NCI-H345 treated with DMSO at 0.1 percent for 48 hours (cell line): ENCODE data around the gene MTPN.

Experiments
- DNase-seq: peaks from one replicate; lab custom pipeline; 2025; ENCODE audit not compliant: unreplicated experiment; lab: John Stamatoyannopoulos, UW

The MTPN gene

DNA sequence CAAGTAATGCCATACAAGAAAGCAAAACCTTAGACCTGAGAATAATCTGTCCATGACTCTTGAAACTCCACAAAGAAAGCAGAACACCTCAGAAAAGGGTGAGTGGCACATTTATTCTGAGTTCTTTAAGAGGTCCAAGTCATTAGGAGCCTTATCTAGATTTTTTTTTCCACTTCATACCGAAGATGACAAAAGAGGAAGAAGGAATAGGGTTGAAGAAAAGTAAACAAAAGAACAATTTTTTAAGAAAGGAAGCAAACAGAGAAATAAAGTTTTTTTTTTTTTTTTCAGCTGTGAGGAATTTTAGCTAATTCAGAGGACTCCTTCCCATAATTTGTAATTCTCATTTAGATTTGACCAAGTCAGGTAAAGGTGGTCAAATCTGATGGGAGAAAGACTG lies 13.1 kb upstream of the MTPN start:
- no peak for DNase-seq

DNA sequence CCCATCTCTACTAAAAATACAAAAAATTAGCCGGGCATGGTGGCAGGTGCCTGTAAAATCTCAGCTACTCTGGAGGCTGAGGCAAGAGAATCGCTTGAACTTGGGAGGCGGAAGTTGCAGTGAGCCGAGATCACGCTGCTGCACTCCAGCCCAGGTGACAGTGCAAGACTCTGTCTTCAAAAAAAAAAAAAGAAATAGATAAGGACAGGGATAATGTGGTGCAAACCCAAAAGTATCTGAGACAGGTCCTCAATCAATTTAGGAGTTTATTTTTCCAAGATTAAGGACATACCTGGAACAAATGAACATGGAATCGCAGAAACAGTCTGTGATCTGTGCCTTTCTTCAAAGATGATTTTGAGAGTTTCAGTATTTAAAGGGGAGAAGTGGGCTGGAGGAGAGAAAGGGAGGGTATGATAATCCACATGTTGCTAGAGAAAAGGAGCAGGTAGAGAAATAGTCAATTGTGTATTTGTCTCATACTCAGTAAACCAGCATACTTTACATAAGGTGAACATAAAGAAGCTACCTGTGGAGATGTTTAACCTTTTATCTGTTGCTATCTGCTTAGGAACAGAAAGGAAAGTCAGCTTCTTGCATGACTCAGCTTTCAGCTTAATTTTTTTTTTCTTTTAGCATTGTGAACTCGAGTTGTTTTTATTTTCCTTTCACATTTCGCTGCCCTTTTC lies 4.9 kb upstream of the MTPN start:
- DNase-seq = no peak

DNA sequence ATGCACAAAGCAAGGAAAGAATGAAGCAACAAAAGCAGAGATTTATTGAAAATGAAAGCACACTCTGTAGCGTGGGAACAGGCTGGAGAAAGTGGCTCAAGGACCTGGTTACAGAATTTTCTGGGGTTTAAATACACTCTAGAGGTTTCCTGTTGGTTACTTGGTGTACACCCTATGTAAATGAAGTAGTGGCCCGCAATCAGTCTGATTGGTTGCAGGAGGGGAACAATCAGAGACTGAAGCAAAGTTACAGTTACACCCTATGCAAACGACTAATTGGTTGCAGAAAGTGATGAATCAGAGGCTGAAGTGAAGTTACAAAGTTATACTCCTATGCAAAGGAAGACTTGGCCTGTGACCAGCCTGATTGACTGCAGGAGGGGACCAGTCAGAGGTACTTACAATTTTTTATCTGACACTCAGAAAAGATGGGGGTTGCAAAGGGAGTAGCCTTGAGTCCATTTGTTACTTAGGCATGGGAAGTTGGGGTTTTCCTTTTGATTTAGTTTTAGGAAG lies 3.6 kb upstream of the MTPN start:
- no peak for DNase-seq

DNA sequence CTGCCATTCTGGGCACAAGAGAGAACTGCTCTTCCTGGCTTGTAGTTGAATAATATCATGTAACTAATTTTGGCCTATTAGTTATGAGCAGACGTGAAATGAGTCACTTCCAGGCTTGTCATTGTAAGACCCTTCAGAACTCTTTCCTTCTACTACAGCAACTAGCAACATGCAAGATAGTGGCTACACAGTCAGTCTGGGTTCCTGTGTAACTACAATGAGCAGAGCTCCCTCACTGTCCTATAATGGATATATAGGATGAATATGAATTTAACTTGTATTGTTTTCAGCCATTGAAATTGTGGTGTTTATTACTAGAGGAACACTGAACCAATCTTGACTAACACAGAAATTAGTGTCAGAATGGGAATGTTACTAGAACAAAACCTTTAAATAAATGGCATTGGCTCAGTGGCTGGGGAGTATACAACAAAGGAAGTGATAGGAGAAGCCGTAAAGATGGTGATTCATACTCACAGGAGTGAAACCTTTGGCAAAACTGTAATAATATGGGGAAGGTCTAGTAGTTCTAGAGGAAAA lies 2.9 kb upstream of the MTPN start:
- no peak for DNase-seq

DNA sequence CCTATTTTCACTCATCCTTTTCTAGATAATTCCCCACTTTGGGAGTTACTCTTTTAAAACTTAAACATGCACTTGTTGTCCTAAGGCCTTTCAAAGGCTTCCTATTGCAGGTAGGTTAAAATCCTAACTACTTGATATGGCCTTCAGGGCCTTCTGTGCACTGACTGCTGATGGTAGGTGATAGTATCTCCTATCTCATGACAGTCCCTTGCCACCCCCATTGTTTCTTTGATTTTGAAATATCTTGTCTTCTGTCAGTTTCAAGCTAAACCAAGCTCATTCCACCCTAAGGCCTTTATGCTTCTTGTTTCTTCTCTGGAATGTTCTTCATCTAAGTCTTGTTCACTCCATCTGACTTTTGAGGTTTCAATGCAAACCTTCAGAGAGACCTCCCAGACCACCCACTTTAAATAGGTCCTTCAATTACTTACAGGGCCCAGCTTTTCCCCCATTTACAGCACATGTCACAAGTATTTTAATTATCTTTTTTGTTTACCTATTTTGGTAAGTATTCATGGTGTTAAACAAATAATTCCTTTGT lies 2.4 kb upstream of the MTPN start:
- DNase-seq = no peak

DNA sequence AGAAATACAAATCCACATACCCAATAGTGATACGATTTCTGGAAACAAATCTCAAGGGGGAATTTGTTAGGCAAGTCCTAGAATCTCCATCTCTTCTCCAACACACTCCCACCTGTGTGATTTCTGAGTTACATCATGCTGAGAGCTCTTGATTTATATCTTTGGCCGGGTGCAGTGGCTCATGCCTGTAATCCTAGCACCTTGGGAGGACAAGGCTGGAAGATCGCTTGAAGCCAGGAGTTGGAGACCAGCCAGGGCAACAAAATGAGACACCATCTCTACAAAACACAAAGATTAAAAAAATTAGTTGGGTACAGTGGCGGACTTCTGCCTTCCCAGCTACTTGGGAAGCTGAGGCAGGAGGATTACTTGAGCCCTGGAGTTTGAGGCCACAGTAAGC lies 1.5 kb upstream of the MTPN start:
- no peak for DNase-seq

DNA sequence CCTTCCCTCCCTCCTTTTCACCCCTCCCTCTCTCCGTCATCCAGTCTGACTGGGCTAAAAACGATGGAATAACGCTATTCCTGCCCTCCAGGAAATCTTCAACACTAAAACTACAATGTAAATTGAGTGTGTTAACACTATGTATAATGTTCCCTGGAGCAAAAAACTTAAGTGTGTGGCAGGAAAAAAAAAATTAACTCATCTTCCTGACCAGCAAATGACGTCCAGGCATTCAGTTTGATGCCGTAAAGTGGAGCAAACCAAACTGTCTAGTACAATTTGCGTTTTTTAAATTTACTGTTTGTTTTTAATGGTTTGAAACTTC lies 545 bp upstream of the MTPN start:
- no peak for DNase-seq

DNA sequence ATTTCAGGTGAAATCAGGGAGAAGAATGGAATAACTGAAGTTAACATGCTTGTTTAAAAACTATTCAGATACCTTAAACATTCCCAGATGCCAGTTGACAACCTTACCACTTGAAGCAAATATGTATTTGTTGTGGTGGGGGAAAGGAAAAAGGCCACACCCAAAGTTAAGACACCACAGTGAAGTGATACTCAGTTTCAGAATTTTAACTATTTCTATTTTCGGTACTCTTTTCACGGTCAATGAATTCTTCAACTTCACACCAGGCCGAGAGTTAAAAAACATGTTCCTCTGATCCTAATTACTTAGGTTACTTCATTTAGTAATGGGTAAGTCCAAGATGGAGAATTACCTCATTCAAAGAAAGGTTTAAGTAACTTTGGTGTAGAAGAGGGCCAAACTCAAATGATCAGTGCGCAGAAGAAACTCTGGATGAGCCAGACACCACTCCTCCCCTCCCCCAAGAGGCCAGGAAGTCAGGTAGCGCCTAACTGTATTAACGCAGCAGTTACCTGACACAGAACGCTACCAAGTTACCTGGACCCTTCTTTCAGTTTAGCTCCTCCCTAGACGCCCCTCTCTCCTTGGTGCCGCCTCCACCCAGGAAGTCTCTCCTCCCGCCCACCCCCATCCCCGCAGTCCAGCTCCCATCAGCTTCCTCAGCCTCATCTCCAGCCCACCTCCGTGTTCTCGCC lies 700 bp downstream of the MTPN start:
- DNase-seq = no peak

DNA sequence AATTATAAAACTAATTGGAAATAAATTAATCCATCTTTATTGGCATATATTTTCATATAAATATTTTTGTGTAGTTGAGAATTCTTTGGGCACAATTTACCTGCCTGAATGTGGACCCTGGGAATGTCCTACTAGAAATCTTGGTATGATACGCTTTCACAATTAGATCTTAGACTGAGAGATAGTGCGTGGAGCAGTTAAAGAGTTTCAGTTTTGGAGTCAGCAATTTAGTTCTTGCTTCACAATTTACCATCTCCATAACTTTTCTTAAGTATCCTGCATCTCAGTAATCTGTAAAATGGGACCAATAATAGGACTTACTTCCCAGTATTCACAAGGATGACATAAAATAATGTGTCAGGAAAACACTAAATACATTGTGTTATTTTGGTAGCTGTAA lies 2.0 kb downstream of the MTPN start:
- DNase-seq = no peak

DNA sequence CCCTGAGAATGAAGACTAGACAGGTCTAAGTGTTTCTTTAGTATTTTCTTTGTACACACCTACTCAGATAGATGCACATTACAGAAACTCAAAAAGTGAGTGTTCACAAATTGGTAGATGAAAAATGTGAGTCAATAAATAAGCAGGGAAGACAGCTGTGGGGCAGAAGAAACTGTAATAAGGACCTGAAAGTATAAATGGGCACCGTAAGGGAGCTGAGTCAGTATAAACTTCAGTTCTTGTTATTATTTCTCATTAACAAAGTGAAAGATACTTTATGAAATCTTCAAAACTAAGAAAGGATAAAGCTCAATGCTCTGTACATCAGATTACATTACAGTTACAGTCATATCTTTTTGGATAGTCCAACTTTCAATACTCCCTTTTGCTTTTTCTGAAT lies 2.5 kb downstream of the MTPN start:
- DNase-seq = no peak

DNA sequence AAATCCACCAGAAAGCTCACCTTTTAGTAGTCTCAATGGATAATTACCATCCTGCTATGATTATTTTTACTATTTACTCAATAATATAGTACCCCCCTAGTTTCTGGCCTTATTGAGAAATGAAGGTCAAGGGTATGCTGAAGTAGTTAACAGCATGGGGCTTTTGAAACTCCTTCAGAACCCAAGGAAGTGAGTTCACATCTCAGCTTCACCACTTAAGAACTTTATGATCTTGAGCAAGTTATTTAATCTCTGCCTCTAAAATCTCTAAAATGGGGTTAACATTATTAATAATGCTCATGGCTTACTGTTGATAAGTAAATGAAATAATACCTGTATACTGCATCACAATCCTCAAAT lies 5.8 kb downstream of the MTPN start:
- no peak for DNase-seq

DNA sequence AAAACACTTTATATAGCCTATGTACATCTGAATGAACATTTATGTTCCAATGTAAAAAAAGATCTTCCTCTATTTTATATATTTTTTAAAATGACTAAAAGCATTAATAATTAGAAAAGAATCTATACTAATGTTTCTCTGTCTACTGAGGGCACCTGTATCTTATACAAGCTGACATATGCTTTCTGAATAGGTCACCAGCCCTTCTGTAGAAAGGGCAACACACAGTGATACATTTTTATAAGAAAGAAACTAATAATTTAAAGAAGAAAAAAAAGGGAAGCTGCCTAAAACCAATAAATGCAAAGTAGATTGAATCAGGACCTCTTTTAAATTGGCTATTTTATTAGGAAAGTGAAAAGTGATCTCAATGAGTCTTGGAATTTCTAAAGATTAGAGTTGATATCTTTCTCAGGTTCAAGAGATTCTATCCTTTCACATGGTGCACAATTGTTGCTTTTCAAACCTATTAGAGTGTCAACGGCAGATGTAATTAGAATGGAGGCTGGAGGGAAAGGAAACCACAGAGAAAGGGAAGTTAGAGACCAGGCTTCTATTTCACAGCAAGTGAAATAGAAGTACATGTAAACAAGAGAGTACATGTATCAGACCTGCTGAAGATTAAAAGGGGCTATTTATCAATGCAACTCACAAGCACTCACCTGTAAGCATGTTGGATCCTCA lies 6.3 kb downstream of the MTPN start:
- DNase-seq = no peak

DNA sequence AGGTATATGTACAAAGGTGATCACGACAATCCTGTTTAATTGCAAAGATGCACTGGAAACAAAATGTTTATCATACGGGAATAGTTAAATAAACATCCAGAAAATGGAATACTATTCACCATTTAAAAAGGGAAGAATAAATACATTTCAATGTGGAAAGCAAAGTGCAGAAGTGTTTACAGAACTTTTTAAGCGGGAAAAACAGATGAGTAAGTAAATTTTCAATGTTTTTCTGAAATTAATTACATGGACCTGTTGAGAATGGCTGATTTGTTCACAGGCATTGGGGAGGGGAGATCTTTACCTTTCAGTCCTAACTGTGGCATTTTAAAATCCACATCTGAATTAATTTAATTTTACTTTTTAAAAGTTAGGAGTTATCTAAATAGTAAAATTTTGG lies 7.1 kb downstream of the MTPN start:
- DNase-seq = no peak

DNA sequence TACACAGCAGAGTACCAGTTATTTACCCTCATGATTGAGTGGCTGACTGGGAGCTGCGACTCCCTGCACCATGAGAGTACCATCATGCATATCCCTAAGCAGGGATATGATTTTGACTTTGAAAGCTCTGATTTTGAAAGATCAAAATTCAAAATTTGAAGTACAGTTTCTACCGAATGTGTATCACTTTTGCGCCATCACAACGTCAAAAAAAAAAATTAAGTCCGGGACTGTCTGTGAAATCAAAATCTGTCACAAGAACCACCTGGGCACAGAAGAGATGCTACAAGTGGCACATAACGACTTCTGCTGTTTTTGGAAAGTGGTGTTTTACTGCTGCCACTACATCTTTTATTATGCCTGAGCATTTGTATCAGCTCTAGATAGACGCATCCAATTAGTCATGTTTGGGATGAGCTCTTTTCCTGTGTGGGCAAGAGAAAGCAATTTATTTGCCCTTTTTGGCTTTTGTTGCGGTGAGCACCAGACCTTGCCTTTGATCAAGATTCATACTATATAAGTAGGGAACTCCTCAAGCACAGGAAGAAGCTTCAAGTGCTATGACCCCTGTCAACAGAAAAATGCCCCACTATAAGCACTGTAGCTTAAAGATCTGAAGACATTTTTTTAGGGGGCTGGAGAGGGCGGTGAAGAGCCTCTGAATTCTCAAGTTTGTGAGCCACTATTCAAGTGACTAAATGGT lies 10.7 kb downstream of the MTPN start:
- no peak for DNase-seq

DNA sequence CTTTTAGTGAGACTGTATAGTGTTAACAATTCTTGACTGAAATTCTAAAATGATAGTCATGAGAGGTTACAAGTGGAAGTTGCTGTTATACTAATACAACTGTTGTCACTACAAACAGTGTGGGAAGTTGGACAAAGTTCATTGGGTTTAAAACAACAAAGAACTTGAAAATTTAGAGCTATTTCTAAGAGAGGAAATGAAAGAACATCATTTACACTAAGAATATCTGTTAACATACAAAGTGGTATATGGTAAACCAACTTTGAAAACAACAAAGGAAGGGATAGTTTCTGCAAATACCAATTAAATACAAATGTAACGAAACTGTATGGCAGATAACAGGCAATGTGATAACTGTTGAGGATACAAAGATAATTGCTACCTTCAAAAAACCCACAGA lies 11.6 kb downstream of the MTPN start:
- DNase-seq = no peak

DNA sequence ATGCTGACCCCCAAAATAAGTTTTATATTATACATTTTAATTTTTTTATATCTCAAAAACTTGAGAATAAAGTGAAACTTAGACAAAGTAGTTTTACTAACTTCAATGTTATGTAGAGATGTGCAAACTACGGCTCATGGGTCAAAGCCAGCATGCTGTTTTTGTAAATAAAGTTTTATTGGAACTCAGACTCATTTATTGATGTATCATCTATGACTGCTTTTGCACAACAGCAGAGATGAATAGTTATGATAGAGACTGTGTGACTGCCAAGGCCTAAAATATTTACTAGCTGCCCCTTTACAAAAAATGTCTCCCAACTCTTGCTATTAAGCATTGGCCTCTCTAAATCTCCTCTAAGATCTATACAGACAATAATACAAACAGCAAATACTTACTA lies 12.4 kb downstream of the MTPN start:
- DNase-seq = no peak

DNA sequence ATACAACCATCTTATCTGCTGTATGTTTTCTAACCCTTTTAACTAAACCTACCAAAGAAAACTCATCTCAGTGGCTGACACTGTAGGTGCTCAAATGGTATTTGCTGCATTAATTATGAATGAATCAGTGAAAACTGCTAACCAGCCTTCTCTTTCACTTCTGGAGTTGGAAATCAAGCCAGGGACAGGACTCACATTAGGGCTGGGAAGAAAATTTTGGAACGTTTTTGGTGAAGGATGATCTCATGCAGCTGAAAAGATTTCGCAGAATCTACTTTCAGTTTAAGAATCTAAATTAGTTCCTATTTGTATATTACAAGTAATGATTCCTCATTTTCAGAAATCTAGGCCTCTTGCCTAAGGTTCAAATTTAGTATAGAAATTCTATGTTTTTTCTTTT lies 12.9 kb downstream of the MTPN start:
- DNase-seq = no peak

DNA sequence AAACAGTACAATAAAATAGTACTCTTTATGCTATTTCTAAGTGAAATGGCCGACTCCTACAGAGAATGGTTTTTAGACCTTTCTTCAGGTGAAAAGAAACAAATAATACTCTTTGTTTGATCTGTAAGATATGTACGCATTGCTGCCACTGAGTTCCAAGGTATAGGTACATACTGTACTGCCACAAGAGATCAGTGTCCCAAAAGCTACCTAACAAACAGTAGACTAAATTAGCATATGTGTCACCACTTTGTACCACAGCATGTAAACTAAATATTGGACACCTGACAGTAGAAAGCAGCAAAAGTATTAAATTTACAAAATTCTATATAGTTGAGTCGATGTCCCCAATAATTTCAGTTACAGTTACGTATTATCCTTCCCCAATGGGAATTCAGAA lies 14.4 kb downstream of the MTPN start:
- DNase-seq = no peak

DNA sequence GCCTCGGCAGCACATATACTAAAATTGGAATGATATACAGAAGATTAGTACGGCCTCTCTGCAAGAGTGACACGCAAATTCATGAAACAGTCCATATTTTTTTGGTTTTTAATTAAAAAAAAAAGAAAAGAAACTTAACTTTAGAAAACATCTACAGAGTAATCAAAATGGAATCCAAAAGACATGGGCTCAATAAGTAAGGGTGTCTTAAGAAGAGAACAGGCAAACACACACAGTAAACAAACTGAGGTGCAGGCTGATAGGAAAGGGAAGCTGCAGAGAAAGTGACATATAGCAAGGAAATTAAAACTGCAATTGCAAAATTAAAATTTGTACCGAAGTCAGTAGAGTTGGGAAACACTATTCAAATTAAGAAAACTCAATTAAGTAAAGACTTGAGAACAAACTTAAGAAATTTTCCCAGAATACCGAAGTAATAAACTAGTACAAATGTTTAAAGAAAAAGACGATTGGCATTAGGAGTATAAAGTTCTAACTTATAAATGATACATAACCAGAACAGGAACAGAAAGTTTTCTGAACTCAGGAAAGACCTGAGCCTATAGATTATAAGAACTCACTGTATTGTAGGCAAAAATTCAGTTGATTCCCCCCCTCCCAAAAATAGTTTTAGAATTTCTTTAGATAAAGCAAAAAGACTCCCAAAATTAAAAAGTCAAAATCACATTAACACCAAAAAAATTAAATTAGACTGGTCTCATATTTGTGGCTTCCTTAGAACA lies 16.3 kb downstream of the MTPN start:
- DNase-seq = no peak

DNA sequence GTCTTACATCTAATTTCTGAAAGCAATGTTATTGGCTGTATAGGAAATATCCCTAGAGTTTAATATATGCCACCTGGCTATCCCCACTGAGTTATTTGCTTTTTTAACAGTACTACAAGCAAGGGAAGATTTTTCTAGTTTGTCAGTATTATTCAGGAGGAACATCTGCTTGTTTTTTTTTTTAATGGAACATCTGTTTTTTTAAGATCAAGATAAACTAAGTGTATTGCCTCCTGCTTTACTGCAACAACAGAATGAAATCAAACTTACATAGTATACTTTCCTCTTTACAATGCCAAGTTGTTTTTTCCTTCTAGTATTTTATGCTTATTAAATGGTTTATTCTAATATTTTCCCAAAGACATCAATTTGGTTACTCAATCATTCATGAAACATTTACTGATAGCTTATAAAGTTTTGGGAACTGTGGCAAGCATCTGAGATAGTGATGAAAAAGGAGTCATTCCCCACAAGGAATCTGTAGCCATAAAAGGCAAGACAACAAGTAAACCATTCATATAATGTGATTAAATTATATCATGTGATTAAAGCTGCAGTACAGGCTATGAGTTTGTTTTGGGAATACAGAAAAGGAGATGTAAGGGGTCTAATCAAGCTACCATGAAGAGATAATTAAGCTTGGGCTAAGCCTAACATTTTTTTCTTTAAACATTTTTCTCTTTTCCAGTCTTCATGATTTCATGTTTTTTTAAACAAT lies 17.4 kb downstream of the MTPN start:
- DNase-seq = no peak
